ENCODE data around the gene GJA1.
"Not testable (repeated sequence)": the region's sequence is repeated elsewhere in the genome, so short reads cannot be mapped to it uniquely, and the experiment has no call there.

The GJA1 gene

DNA sequence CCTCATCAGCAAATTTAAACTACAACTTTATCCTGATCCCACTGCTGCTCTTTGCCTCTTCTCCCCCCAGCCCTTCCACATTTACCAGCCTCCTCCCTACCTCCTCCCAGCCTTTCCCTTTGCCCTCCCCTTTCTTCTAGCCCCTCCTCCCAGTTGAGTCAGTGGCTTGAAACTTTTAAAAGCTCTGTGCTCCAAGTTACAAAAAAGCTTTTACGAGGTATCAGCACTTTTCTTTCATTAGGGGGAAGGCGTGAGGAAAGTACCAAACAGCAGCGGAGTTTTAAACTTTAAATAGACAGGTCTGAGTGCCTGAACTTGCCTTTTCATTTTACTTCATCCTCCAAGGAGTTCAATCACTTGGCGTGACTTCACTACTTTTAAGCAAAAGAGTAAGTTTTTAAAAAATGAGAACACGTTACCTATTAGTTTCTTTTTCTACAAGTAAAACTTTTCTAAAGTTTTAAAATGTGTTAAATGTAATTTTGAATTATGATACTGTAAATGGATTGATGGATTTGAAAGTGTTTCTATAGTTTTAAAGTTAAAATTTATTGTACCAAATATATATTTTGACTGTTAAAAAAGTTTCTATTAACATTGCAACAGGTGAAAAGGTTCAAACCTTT, at the start of gene GJA1:
TSS of gene GJA1 (plus strand) at position 203 of the 626 bp plus-strand sequence. CDS start 11,202 bp downstream, outside the sequence.
- no peak for DNase-seq (ENCODE audit: low read depth in 2 of 2, low spot score in 1 of 2)

- DNase-seq (ENCODE audit: low read depth in 2 of 2, low spot score in 1 of 2): not testable (repeated sequence)
Measured at GRCh38 chr6:121386551-121386950, 48.9 kb upstream of the GJA1 start.

- DNase-seq (ENCODE audit: low read depth in 2 of 2, low spot score in 1 of 2): no peak
Measured at GRCh38 chr6:121389419-121389818, 46.0 kb upstream of the GJA1 start.

- no peak for DNase-seq (ENCODE audit: low read depth in 2 of 2, low spot score in 1 of 2)
Measured at GRCh38 chr6:121393731-121394505, 41.5 kb upstream of the GJA1 start.

GRCh38 chr6:121395736-121396135, 39.7 kb upstream of the GJA1 start:
- DNase-seq (ENCODE audit: low read depth in 2 of 2, low spot score in 1 of 2): no peak

- DNase-seq (ENCODE audit: low read depth in 2 of 2, low spot score in 1 of 2): not testable (repeated sequence)
Measured at GRCh38 chr6:121397188-121397587, 38.3 kb upstream of the GJA1 start.

GRCh38 chr6:121398127-121398526, 37.3 kb upstream of the GJA1 start:
- DNase-seq (ENCODE audit: low read depth in 2 of 2, low spot score in 1 of 2): no peak

DNA sequence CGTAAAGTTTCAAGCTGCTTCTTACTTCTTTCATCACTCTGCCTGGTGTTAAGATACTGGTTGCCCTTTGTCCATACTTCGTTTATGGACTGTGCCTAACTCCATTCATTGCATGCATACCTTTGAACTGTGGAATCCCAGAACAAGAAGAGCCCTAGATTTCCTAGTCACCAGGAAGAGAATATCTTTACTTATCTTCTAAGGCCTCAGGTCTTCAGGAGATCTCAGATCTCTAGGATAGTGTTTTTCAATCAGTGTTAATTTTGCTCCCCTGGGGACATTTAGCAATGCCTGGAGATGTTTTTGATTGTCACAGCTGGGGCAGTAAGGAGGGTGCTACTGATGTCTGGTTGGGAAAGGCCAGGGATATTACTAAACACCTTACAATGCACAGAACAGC, 35.5 kb upstream of the GJA1 start:
- no peak for DNase-seq (ENCODE audit: low read depth in 2 of 2, low spot score in 1 of 2)

- DNase-seq (ENCODE audit: low read depth in 2 of 2, low spot score in 1 of 2): no peak
Measured at GRCh38 chr6:121403964-121404363, 31.5 kb upstream of the GJA1 start.

DNA sequence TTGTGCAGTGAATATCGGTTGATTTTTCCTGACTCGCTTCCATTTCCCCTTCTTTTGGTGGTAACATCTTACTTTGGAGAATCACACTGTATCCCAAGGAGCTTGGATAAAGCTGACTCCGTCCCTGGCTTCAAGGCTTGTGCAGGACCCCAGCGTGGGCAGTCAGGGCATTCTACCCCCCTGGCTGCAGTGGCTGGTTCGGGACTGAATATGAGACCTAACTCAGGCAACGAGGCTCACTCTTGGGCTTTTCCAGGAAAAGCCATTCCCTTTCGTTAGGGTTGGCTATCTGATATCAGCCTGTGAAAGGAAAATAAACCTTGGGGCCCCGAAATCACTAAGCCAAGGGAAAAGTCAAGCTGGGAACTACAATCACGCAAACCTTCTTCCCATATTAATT, 30.1 kb upstream of the GJA1 start:
- no peak for DNase-seq (ENCODE audit: low read depth in 2 of 2, low spot score in 1 of 2)

- DNase-seq (ENCODE audit: low read depth in 2 of 2, low spot score in 1 of 2): no peak
Measured at GRCh38 chr6:121408321-121408720, 27.1 kb upstream of the GJA1 start.

DNA sequence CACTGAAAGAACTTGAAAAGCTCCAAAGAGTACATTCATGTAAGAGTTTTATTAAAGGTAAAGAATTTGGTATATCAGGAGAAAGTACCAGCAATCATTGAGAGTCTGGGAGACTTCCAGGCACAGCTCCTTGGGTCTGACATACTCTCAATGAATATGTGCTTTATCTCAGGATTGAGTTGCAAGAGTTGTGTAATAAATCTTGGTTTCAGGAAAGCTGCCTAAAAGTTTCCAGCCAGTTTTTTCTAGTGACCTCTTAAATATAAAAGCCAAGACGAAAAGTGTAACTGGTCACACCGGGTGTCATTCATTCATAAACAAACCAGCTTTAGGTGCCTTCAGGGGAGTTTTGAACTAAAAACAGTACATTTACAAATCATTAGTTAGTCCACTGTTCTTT, 21.6 kb upstream of the GJA1 start:
- DNase-seq (ENCODE audit: low read depth in 2 of 2, low spot score in 1 of 2): no peak

- no peak for DNase-seq (ENCODE audit: low read depth in 2 of 2, low spot score in 1 of 2)
Measured at GRCh38 chr6:121418346-121418745, 17.1 kb upstream of the GJA1 start.

- DNase-seq (ENCODE audit: low read depth in 2 of 2, low spot score in 1 of 2): no peak
Measured at GRCh38 chr6:121426686-121427085, 8.8 kb upstream of the GJA1 start.

GRCh38 chr6:121428872-121429756, 6.3 kb upstream of the GJA1 start:
- no peak for DNase-seq (ENCODE audit: low read depth in 2 of 2, low spot score in 1 of 2)

DNA sequence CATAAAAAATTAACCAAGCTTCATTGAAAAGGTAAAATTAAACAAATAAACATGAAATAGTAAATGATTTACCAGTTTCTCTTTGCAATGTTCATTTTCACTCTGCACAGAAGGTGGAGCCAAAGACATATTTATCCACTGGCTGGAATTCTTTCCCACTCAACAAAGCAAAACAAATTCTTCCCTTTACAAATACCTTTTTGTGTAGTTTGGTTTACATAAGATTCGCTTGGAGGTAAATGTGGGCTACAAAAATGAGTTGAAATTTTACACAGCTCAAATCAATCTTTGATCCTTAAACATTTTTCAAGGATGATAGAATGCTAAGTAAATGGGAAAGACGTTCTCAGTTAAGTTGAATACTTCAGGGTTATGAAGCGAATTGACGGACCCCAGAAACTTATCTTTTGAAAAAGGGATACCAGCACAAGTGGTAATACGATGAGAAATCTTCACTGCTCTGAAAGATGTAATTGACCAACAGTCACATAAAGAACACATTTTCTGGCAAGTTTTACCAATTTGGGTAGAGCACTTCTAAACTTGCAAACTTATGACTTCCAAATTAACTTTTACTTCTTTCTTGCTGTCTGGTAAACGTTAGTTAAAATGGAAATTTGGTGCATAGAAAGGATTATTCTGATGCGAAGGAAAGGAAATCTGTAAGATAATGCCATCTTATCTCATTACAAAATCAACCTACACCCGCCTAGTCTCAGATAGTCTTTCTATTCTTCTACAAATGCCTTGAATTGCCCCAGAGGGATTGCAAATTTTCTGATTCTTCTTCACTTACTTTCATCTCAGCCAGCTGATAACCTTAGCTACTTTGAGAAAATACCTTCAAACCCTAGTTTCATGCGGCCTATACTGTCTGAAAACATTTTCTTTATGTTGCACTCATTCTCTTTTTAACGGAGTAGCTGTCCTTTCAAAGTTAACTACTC, 4.7 kb upstream of the GJA1 start:
- no peak for DNase-seq (ENCODE audit: low read depth in 2 of 2, low spot score in 1 of 2)

GRCh38 chr6:121431776-121432175, 3.7 kb upstream of the GJA1 start:
- not testable (repeated sequence) for DNase-seq (ENCODE audit: low read depth in 2 of 2, low spot score in 1 of 2)

DNA sequence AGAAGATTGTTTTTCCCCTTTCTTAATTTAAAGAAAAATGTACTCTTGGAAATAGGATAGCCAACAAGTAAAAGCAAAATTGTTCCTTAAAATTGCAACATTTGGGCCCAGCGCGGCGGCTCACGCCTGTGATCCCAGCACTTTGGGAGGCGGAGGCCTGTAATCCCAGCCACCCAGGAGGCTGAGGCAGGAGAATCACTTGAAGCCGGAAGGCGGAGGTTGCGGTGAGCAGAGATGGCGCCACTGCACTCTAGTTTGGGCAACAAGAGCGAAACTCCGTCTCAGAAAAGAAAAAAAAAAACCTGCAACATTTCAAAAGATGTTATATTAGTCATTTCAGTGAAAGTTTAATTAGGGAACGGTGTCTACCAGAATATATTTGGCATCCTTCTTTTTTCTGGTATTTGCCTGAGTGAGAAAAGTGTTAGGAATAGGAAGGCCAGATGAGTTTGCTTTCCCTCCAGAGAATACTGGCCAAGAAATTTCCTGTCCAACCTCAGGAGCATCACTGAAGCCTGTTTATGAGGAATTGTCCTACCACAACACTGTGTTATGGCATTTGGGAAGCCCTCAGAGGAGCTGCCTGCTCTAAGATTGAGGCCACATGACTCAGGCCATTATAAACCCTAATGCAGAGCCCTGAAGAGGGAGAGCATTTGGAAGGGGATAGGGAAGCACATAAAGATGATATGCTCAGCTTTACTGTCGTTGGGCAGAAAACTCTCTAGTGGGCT, 1.2 kb upstream of the GJA1 start:
- no peak for DNase-seq (ENCODE audit: low read depth in 2 of 2, low spot score in 1 of 2)

- no peak for DNase-seq (ENCODE audit: low read depth in 2 of 2, low spot score in 1 of 2)
Measured at GRCh38 chr6:121436274-121436857, 920 bp downstream of the GJA1 start.
